Activated T-cell treated with anti-CD3 and anti-CD28 coated beads for 24 hours (primary cell): Measurements from ENCODE around the gene PCYOX1L.
A peak's percentile ranks its signal among the peaks of the same experiment; 100 is the strongest.

Experiments
- DNase-seq: peaks from one replicate; pipeline ENCODE4 v3.0.0-alpha.2; 2020; ENCODE audit warnings: low read depth

The PCYOX1L gene

GRCh38 chr5:149367972-149368645, 10.3 kb downstream of the PCYOX1L start:
- DNase-seq, result no peak

DNA sequence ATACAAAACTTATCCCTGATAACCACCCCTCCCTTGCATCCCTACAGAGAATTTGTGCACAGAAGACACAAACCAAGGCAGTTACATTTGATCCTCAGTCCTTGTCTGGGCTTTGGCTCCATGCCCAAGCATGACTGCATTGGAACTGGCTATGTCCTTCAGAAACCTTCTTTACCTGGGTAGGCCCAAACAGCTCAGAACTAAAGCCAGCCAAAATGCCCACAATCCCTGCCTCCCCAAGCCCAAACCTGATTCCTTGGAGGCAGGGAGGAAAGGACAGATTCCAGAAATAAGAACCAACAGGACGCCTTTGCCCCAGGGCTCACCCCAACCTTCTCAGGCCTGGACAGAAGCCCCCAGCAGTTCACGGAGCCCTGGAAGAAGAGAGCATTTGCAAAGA, 13.0 kb downstream of the PCYOX1L start:
- DNase-seq, result no peak

- peak; percentile 62 for DNase-seq
Observed at GRCh38 chr5:149371296-149371962, 13.6 kb downstream of the PCYOX1L start.

DNA sequence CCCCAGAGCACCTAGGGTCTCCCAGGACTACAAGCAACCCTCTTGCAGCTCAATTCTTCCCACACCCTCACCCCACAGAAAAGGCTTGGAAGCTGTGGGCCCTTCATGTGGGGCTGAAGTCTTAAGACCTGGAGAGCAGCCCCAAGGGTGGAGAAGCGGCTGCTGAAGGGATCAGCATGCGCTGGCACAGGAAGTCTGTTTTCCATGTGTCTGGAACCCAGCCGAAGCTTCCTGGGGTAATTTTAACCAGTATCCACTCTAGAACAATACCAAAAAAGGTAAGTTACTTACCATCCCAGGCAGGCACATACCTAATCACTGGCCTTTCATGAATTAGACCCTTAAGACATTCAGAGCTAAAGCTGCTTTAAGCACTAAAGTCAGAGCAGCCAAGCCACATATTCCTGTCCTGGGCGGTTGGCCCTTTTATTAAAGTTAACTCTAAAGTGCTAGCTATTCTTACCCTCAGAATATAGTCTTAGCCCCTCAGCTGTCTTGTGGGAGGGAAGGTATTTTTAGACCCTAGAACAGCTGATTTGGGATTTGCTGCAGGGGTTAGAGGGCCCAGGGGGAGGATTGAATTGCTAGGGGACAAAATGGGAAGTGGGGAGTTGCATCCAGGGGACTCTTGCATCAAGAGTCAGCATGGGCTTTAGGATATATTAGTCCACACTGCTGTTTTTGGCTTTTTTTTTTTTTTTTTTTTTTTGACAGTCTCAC, 14.4 kb downstream of the PCYOX1L start:
- no peak for DNase-seq

- no peak for DNase-seq
Observed at GRCh38 chr5:149372932-149373331, 15.1 kb downstream of the PCYOX1L start.

- DNase-seq, result no peak
Observed at GRCh38 chr5:149374303-149374702, 16.5 kb downstream of the PCYOX1L start.

GRCh38 chr5:149374801-149375200, 17.0 kb downstream of the PCYOX1L start:
- DNase-seq, result no peak

- no peak for DNase-seq
Observed at GRCh38 chr5:149375434-149375833, 17.6 kb downstream of the PCYOX1L start.

- DNase-seq, result no peak
Observed at GRCh38 chr5:149376104-149376503, 18.3 kb downstream of the PCYOX1L start.

DNA sequence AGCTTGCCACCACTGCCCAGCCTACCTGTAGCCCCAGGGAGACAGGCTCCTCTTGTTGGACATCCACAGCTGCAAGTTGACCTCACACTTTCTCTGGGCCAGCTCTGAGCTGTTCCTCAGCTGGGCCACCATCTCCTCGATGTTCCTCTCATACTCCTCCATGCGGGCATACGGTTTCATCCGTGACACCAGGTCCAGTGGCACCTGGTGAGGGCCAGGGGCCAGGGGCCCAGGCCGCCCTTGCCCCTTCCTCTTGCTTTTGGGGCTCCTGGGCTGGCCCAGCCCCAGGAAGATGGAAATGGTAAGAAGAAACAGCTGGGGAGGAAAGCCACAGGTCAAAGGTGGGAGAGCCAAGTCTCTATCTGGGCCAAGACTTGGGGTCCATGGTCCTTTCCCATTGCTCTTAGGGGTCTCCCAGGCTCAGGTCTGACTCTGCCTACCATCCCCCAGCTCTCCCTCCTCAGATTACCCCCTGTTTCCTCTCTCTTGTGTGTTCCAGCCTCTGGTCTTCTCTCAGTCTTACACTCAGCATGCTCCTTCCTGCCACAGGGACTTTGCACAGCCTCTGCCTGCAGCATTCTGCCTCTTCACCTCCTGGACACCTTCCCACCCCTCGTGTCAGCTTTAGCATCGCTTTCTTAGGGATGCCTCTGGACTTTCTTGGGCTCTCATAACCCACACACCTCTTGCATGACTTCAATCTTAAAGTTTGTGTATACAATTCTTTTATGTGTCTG, 19.0 kb downstream of the PCYOX1L start:
- DNase-seq, result no peak

DNA sequence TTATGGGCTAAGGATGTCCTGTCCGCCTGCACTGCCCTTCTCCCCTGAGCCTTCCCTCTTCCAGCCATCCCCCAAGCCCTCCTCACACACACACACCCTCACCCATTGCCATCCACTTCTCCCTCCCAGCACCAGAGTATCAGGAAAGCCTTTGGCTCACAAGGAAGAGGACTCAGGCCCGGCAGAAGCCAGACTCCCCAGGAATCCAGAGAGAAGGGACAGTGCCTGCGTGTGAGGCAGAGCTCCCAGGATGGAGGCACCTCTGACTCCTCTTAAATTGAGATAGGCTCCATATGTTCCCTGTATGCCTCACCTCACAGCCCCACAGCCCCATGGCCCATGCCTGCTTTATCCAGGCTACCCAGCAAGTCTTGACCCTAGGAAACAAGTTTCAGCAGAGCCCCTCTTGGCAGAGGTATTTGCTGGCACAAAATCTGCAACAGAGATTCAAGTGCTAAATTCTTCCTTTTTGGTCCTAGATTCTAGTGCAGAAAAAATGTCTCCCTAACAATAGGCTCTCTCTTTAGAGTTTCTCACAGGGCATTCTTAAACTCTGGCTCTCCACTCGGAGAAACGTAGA, 20.5 kb downstream of the PCYOX1L start:
- DNase-seq, result no peak

DNA sequence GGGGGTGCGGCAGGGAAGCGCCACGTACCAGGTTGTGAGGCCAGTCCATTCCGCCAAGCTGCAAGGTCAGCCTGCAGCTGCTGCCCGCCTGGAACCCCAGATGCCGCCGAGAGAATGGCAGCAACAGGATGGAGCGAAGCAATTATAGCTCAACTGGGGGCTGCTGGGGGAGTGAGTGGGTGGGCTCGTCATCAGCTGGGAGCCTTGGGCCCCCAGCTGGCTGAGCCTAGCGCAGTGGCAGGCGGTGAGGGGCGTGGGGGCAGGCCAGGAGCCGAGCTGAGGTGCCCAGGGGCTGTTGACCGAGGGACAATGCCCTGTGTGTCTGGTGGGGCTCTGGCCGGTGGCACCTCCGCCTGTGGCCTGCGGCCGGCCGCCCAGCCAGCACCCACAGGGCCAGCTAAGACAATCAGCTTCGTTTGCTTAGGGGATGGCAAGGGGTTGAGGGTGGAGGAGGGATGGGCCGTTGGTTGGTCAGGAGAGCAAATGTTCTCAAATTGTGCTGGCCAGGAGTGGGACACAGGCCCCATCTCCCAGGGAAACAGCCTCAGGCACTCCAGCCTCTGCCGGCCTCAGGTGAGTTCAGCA, 21.4 kb downstream of the PCYOX1L start, which contains the start of gene IL17B:
TSS of gene IL17B (minus strand) at position 116 of the 585 bp plus-strand sequence. CDS start at position 49, 67 bp downstream.
- no peak for DNase-seq

DNA sequence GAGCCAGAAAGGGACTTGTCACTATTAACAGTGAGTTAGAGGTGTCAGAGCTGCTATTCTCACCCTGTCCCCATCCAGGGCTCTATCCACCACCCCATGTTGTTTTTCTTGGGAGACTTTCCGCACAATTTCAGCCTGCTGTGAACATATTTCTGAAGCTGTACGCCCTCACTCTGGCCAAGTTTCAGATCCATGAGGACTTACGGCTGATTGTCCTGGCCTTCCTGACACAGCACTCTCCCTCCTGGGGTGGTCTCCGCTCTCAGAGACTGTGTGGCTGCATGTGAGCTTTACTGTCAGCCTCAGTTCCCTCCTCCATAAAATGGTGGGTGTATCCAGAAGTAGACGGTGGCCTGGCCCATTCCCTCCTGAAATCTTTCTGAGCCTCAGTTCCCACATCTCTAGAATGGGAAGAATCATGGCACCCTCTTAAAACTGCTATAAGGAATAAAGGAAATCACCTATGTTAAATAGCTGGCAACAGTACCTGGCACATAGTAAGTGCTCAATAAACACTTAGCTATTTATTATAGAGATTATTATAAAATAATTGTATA, 22.1 kb downstream of the PCYOX1L start:
- DNase-seq, result no peak

GRCh38 chr5:149380466-149381121, 22.7 kb downstream of the PCYOX1L start:
- no peak for DNase-seq

- no peak for DNase-seq
Observed at GRCh38 chr5:149381261-149381985, 23.6 kb downstream of the PCYOX1L start.

DNA sequence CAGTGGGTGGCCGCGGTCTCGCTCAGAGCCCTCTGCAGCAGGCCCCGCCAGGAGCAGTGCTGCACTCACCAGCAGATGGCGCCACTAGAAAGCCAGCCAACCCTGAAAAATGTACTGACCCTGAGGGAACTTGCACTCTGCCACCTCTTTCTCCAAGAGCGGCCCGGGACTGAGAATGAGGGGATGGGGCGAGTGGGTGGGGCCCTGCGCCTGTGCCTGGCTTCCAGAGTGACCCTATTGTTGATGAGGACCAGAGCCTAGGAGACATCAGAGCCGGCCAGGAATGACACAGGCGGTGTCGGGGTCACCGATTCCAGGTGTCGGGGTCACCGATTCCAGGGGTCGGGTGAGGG, 24.1 kb downstream of the PCYOX1L start:
- DNase-seq, result peak; percentile 64

- no peak for DNase-seq
Observed at GRCh38 chr5:149382517-149383220, 24.8 kb downstream of the PCYOX1L start.

GRCh38 chr5:149383399-149383798, 25.6 kb downstream of the PCYOX1L start:
- no peak for DNase-seq

GRCh38 chr5:149386166-149386565, 28.3 kb downstream of the PCYOX1L start:
- DNase-seq, result no peak
